Neuronal stem cell (in vitro differentiated cells): ENCODE results near the gene STX1A.

ENCODE experiments used
- DNase-seq: peaks from one replicate; pipeline ENCODE4 v3.0.0-alpha.2; 2013; ENCODE audit warnings: low spot score
- H2AFZ ChIP-seq: one replicate; pipeline ENCODE4 v1.6.1; 2013; ENCODE audit warnings: mild to moderate bottlenecking, low read length, inconsistent platforms
- H2AK5ac ChIP-seq: 2 replicates; pipeline ENCODE4 v1.6.1; 2013; ENCODE audit warnings: low read depth, mild to moderate bottlenecking, inconsistent platforms, low read length, moderate library complexity, mixed read lengths
- H2BK120ac ChIP-seq: 2 replicates; pipeline ENCODE4 v1.6.1; 2013; ENCODE audit warnings: low read depth, mild to moderate bottlenecking, inconsistent platforms, low read length, moderate library complexity, mixed read lengths
- H2BK12ac ChIP-seq: one replicate; pipeline ENCODE4 v1.6.1; 2013; ENCODE audit warnings: low read length, inconsistent platforms
- H2BK15ac ChIP-seq: 2 replicates; pipeline ENCODE4 v1.6.1; 2013; ENCODE audit warnings: mild to moderate bottlenecking, low read length, inconsistent platforms, mixed read lengths
- H2BK5ac ChIP-seq: one replicate; pipeline ENCODE4 v1.6.1; 2013; ENCODE audit warnings: inconsistent platforms, mild to moderate bottlenecking, low read length, moderate library complexity
- H3K14ac ChIP-seq: one replicate; pipeline ENCODE4 v1.6.1; 2013; ENCODE audit warnings: low read length, inconsistent platforms
- H3K18ac ChIP-seq: 2 replicates; pipeline ENCODE4 v1.6.1; 2013; ENCODE audit warnings: low read length, inconsistent platforms
- H3K23ac ChIP-seq: 2 replicates; pipeline ENCODE4 v1.6.1; 2013; ENCODE audit warnings: low read depth, mild to moderate bottlenecking, mixed read lengths, low read length, inconsistent platforms; ENCODE audit not compliant: poor library complexity
- H3K27ac ChIP-seq: replicated peaks from 3 replicates; pipeline ENCODE4 v1.5.1; 2013; ENCODE audit warnings: low read length, inconsistent platforms
- H3K27me3 ChIP-seq, 3 experiments: 2 replicates each; pipeline ENCODE4 v1.6.1; 2013; ENCODE audit warnings: low read length in 3 of 3, mild to moderate bottlenecking in 2 of 3, inconsistent platforms in 1 of 3, low read depth in 1 of 3, mixed read lengths in 1 of 3, moderate library complexity in 1 of 3; ENCODE audit not compliant: control insufficient read depth in 3 of 3, insufficient read depth in 3 of 3
- H3K36me3 ChIP-seq, 2 donors: replicated peaks in 1 of 2; 2 replicates each; pipeline ENCODE4 v1.6.1; 2013; ENCODE audit warnings: low read length in 2 of 2; ENCODE audit not compliant: control insufficient read depth in 2 of 2, insufficient read depth in 2 of 2
- H3K4ac ChIP-seq: 2 replicates; pipeline ENCODE4 v1.6.1; 2013; ENCODE audit warnings: inconsistent platforms, mild to moderate bottlenecking, low read length, moderate library complexity
- H3K4me1 ChIP-seq, 2 donors: 1 replicate in 1 of 2; 2 replicates in 1 of 2; pipeline ENCODE4 v1.6.1; 2013; ENCODE audit warnings: low read length in 2 of 2, low read depth in 1 of 2; ENCODE audit not compliant: control insufficient read depth in 2 of 2, insufficient read depth in 1 of 2
- H3K4me2 ChIP-seq: one replicate; pipeline ENCODE4 v1.6.1; 2013; ENCODE audit warnings: mild to moderate bottlenecking, low read length, inconsistent platforms; ENCODE audit not compliant: insufficient read depth, poor library complexity, severe bottlenecking
- H3K4me3 ChIP-seq, 2 donors: 2 replicates each; pipeline ENCODE4 v1.5.1; 2013; ENCODE audit warnings: low read length in 2 of 2, mild to moderate bottlenecking in 2 of 2, inconsistent platforms in 1 of 2, moderate library complexity in 1 of 2
- H3K79me1 ChIP-seq: one replicate; pipeline ENCODE4 v1.6.1; 2013; ENCODE audit warnings: low read depth, mild to moderate bottlenecking, inconsistent platforms, low read length, moderate library complexity
- H3K9ac ChIP-seq: one replicate; pipeline ENCODE4 v1.6.1; 2013; ENCODE audit warnings: mild to moderate bottlenecking, low read depth, low read length, inconsistent platforms; ENCODE audit not compliant: poor library complexity
- H3K9me3 ChIP-seq, 2 donors: replicated peaks in 1 of 2; 2 replicates each; pipeline versions ENCODE3 to v1.6.1; 2013; ENCODE audit warnings: low read length in 2 of 2, mild to moderate bottlenecking in 2 of 2, inconsistent platforms in 1 of 2, low read depth in 1 of 2, mixed read lengths in 1 of 2, moderate library complexity in 1 of 2; ENCODE audit not compliant: control insufficient read depth in 2 of 2, insufficient read depth in 1 of 2
- H4K8ac ChIP-seq: one replicate; pipeline ENCODE4 v1.6.1; 2013; ENCODE audit warnings: low read depth, mild to moderate bottlenecking, inconsistent platforms, low read length, moderate library complexity
- H4K91ac ChIP-seq: one replicate; pipeline ENCODE4 v1.6.1; 2013; ENCODE audit warnings: low read length, low read depth, mild to moderate bottlenecking, inconsistent platforms; ENCODE audit not compliant: poor library complexity
- WGBS, 2 donors: extraction: QIAGEN DNeasy Blood & Tissue Kit; methylation state at CpG; one replicate each; pipeline ENCODE4 v1.1.7; 2013; ENCODE audit warnings: missing lambda C conversion rate in 2 of 2, mixed read lengths in 1 of 2; ENCODE audit not compliant: insufficient read length in 2 of 2, insufficient replicate concordance in 1 of 2; ENCODE audit errors: extremely low coverage in 2 of 2; 5-methylcytosine and 5-hydroxymethylcytosine counted together

The STX1A gene

DNA sequence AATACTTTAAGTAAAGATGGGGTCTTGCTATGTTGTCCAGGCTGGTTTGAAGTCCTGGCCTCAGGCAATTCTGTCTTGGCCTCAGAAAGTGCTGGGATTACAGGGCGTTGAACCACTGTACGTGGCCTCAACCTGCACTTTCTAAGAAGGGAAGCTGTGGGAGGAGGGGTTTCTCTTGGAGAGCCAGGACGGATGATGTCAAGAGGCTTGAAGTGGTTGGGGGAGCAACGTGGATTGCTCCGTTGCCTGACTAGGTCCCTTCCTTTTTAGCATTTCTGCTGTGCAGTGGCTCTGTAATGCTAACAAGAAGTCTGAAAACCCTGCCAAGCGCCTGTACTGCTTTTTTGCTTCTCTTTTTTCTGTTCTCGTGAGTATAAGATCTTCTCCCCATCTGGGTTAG, 28.8 kb downstream of the STX1A start:
- H4K91ac ChIP-seq, result no peak overlapping the region
- H3K4me1 ChIP-seq, result no peaks in the 10 kb centered on the region
- H3K14ac ChIP-seq, result no peak overlapping the region
- no peak overlapping the region for H2BK120ac ChIP-seq
- H3K9me3 ChIP-seq, result no peaks in the 10 kb centered on the region
- H2AFZ ChIP-seq, result no peak overlapping the region
- no peak overlapping the region for H3K27ac ChIP-seq
- H3K23ac ChIP-seq, result no peak overlapping the region
- peaks cover 36 to 90% of the 10 kb centered on the region in 2 donors for H3K36me3 ChIP-seq
- WGBS, 2 donors, result no CpG with 5 or more reads among the region's 7 CpGs
- H2AK5ac ChIP-seq, result no peak overlapping the region
- no peak overlapping the region for H4K8ac ChIP-seq
- DNase-seq, result no peak
- no peak overlapping the region for H3K4me3 ChIP-seq
- no peak overlapping the region for H3K4ac ChIP-seq
- no peaks in the 10 kb centered on the region for H3K27me3 ChIP-seq
- peaks cover 2% of the 10 kb centered on the region for H3K79me1 ChIP-seq
- no peak overlapping the region for H2BK5ac ChIP-seq
- no peak overlapping the region for H3K4me2 ChIP-seq
- H2BK15ac ChIP-seq, result no peak overlapping the region
- H3K9ac ChIP-seq, result no peak overlapping the region
- H2BK12ac ChIP-seq, result no peak overlapping the region
- no peak overlapping the region for H3K18ac ChIP-seq

DNA sequence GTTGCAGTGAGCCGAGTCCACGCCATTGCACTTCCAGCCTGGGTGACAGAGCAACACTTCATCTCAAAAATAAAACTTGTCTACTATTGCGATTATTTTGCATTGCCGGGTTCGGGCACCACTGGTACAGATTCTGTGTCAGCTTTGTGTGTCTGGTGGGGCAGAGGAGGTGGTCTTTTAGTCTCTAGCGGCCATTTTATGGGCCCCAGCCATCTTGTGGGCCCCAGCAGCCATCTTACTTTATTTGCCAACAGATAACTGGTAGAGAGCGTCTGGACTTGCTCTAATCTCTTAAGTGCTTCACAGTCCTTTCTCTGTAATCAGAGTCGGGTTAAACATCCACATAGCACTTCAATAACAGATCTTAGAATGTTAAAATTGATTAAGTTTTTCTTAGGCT, 31.2 kb downstream of the STX1A start:
- Histone ChIP-seq H2BK12ac (no peak overlapping the region), H2BK5ac (no peak overlapping the region), H3K27ac (no peak overlapping the region), H3K79me1 (peaks cover 11% of the 10 kb centered on the region), H3K18ac (no peak overlapping the region), H3K4me1 (no peaks in the 10 kb centered on the region), H3K4me2 (no peak overlapping the region), H4K8ac (no peak overlapping the region), H3K4ac (no peak overlapping the region), H2AK5ac (no peak overlapping the region), H3K4me3 (no peak overlapping the region), H3K27me3 (no peaks in the 10 kb centered on the region), H3K23ac (no peak overlapping the region), H3K36me3 (peaks cover 23 to 69% of the 10 kb centered on the region in 2 donors), H2BK15ac (no peak overlapping the region), H3K14ac (no peak overlapping the region), H2AFZ (no peak overlapping the region), H3K9me3 (no peaks in the 10 kb centered on the region), H3K9ac (no peak overlapping the region), H2BK120ac (no peak overlapping the region), H4K91ac (no peak overlapping the region)
- no CpG with 5 or more reads among the region's 8 CpGs for WGBS, 2 donors
- no peak for DNase-seq

DNA sequence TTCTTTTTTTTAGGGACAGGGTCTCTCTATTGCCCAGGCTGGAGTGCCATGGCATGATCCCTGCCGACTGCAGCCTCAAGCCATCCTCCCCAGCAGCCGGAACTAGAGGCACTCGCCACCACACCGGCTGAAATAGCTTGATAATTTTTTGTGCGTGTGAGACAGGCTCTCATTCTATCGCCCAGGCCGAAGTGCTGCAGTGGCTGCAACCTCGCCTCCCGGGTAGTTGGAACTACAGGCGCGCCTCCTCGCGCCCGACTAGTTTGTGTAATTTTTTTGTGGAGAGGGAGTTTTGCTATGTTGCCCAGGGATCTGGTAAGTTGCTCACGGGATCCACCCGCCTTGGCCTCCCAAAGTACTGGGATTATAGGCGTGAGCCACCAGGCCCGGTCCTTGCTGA, 34.2 kb downstream of the STX1A start:
- peaks cover 13 to 51% of the 10 kb centered on the region in 2 donors for H3K36me3 ChIP-seq
- no peak overlapping the region for H4K8ac ChIP-seq
- H3K4me1 ChIP-seq, result peaks cover 9 to 12% of the 10 kb centered on the region in 2 donors
- peaks cover 0 to 2% of the 10 kb centered on the region in 2 donors for H3K9me3 ChIP-seq
- H4K91ac ChIP-seq, result no peak overlapping the region
- H2AFZ ChIP-seq, result no peak overlapping the region
- peaks cover 21% of the 10 kb centered on the region for H3K79me1 ChIP-seq
- no peak overlapping the region for H2BK15ac ChIP-seq
- no peak overlapping the region for H2AK5ac ChIP-seq
- H3K27me3 ChIP-seq, result no peaks in the 10 kb centered on the region
- H3K9ac ChIP-seq, result no peak overlapping the region
- H3K23ac ChIP-seq, result no peak overlapping the region
- no peak overlapping the region for H3K4ac ChIP-seq
- no peak overlapping the region for H3K14ac ChIP-seq
- no peak overlapping the region for H3K4me3 ChIP-seq
- no peak for DNase-seq
- no peak overlapping the region for H2BK12ac ChIP-seq
- no peak overlapping the region for H3K18ac ChIP-seq
- no peak overlapping the region for H2BK5ac ChIP-seq
- H3K27ac ChIP-seq, result no peak overlapping the region
- no peak overlapping the region for H2BK120ac ChIP-seq
- H3K4me2 ChIP-seq, result no peak overlapping the region
- WGBS, 2 donors, result no CpG with 5 or more reads among the region's 18 CpGs

DNA sequence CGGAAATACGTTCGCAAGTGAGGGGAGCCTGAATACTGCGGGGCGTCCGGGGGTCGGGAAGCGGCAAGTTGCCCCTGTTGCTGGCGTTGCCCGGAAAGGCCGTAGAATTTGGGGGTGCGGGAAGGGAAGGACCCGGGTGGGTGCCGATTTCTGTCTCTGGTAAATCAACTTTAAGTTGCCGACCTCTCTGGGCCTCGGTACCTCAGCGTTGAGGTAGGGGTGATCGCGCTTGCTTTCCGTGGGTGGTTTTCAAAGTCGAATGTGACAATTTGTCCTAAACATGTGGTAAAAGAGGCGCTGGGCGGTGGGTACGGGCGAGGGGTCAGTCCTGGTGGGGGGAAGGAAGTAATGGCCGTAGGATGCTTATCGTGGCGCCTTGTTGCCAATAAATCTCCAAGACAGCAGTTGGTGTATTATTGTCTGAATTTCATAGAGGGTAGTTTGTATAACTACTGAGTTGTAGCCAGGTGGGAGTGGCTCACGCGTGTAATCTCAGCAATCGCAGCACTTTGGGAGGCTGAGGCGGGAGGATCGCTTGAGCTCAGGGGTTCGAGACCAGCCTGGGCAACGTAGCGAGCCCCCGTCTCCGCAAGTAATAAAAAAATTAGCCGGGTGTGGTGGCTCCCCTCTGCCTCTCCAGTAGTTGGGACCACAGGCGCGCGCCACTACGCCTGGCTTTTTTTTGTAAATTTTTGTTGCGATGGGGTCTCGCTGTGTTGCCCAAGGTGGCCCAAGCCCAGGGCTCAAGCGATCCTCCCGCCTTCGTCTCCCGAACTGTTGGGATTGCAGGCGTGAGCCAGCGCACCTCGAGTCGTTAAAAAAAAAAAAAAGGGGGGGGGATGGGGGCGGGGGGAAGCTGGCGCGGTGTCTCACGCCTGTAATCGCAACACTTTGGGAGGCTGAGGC, 35.4 kb downstream of the STX1A start:
- Histone ChIP-seq H3K9me3 (peaks cover 0 to 2% of the 10 kb centered on the region in 2 donors), H3K27me3 (no peaks in the 10 kb centered on the region), H3K23ac (peak overlapping the region; percentile 98), H3K18ac (peak overlapping the region; percentile 58), H3K36me3 (peaks cover 10 to 52% of the 10 kb centered on the region in 2 donors), H3K79me1 (peaks cover 21% of the 10 kb centered on the region), H2AFZ (peak overlapping the region; percentile 98), H3K27ac (no peak overlapping the region), H4K91ac (no peak overlapping the region), H3K4ac (no peak overlapping the region), H3K4me1 (peaks cover 9 to 12% of the 10 kb centered on the region in 2 donors), H3K14ac (no peak overlapping the region), H2BK15ac (no peak overlapping the region), H2BK12ac (no peak overlapping the region), H3K4me2 (peak overlapping the region; percentile 84), H4K8ac (no peak overlapping the region), H2AK5ac (peak overlapping the region; percentile 27), H2BK120ac (no peak overlapping the region), H3K4me3 (peak overlapping the region; percentile 93 to 100), H3K9ac (peak overlapping the region; percentile 85), H2BK5ac (peak overlapping the region; percentile 76)
- no CpG with 5 or more reads among the region's 58 CpGs for WGBS, 2 donors
- DNase-seq, result no peak
